ENCODE data around the gene MCF2L2.

Gene MCF2L2

GRCh38 chr3:183329543-183329942 lies 98.9 kb downstream of the MCF2L2 start:
- DNase-seq (ENCODE audit: low spot score), result no peak
- H3K27ac ChIP-seq, result no peak overlapping the region
- TF ChIP-seq CTCF (conservative IDR thresholded peaks at IDR 0.05; ENCODE audit: low read depth), result no peak
- POLR2A ChIA-PET (ENCODE audit: low non-redundant PET), result no interaction called here
- CTCF ChIA-PET, result interaction anchor here (0.6 kb wide), 1 partner anchor 25 kb away, joined by 3 read pairs; no protein-coding TSS in a partner anchor

GRCh38 chr3:183328823-183329222 lies 99.6 kb downstream of the MCF2L2 start:
- TF ChIP-seq CTCF (conservative IDR thresholded peaks at IDR 0.05; ENCODE audit: low read depth), result no peak
- POLR2A ChIA-PET (ENCODE audit: low non-redundant PET), result no interaction called here
- CTCF ChIA-PET, result interaction anchor here (0.7 kb wide), 1 partner anchor 72 kb away, joined by 8 read pairs; no protein-coding TSS in a partner anchor
- no peak overlapping the region for H3K27ac ChIP-seq
- DNase-seq (ENCODE audit: low spot score), result peak; percentile 50

GRCh38 chr3:183328164-183328563 lies 100.3 kb downstream of the MCF2L2 start:
- no peak for TF ChIP-seq CTCF (conservative IDR thresholded peaks at IDR 0.05; ENCODE audit: low read depth)
- no peak for DNase-seq (ENCODE audit: low spot score)
- H3K27ac ChIP-seq, result no peak overlapping the region
- POLR2A ChIA-PET (ENCODE audit: low non-redundant PET), result no interaction called here
- CTCF ChIA-PET, result interaction anchor here (0.7 kb wide), 1 partner anchor 71 kb away, joined by 8 read pairs; no protein-coding TSS in a partner anchor

- DNase-seq (ENCODE audit: low spot score), result no peak
- ChIA-PET POLR2A (ENCODE audit: low non-redundant PET) (no interaction called here), CTCF (interaction anchor here (0.6 kb wide), 1 partner anchor 111 kb away, joined by 4 read pairs; no protein-coding TSS in a partner anchor)
- H3K27ac ChIP-seq, result no peak overlapping the region
- TF ChIP-seq CTCF (conservative IDR thresholded peaks at IDR 0.05; ENCODE audit: low read depth), result no peak
These were observed 101.1 kb downstream of the MCF2L2 start for GRCh38 chr3:183327343-183327742.

DNA sequence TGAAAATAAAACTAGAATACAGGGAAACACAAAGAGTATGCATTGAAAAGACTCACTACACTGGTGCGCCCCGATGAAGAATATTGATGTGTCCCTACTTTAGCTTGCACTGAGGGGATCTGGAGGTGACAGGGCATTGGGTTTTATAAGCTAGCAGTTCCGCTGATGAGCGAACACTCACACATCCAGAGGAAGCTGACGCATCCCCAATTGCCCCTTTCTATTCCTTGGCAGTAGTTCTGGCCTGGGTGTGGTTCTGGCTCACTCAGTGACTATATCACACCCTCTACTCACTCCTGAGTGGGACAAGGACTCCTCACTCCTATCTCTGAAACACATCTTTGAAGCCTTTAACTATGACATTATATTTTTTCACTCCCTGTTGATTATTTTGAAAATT lies 104.3 kb downstream of the MCF2L2 start:
- TF ChIP-seq CTCF (conservative IDR thresholded peaks at IDR 0.05; ENCODE audit: low read depth), result no peak
- ChIA-PET POLR2A (ENCODE audit: low non-redundant PET) (no interaction called here), CTCF (interaction anchor here (0.6 kb wide), 1 partner anchor 136 kb away, joined by 5 read pairs; no protein-coding TSS in a partner anchor)
- peak overlapping the region; percentile 48 for H3K27ac ChIP-seq
- DNase-seq (ENCODE audit: low spot score), result peak; percentile 70

- ChIA-PET POLR2A (ENCODE audit: low non-redundant PET) (interaction anchor here (1.4 kb wide), 1 partner anchor 15 kb away, joined by 3 read pairs; no protein-coding TSS in a partner anchor), CTCF (no interaction called here)
- H3K27ac ChIP-seq, result no peak overlapping the region
- DNase-seq (ENCODE audit: low spot score), result no peak
- TF ChIP-seq CTCF (conservative IDR thresholded peaks at IDR 0.05; ENCODE audit: low read depth), result no peak
These were observed 109.0 kb downstream of the MCF2L2 start for GRCh38 chr3:183319371-183319770.

All from RWPE1 (cell line).